ENCODE results near the gene TEX261.

DNA sequence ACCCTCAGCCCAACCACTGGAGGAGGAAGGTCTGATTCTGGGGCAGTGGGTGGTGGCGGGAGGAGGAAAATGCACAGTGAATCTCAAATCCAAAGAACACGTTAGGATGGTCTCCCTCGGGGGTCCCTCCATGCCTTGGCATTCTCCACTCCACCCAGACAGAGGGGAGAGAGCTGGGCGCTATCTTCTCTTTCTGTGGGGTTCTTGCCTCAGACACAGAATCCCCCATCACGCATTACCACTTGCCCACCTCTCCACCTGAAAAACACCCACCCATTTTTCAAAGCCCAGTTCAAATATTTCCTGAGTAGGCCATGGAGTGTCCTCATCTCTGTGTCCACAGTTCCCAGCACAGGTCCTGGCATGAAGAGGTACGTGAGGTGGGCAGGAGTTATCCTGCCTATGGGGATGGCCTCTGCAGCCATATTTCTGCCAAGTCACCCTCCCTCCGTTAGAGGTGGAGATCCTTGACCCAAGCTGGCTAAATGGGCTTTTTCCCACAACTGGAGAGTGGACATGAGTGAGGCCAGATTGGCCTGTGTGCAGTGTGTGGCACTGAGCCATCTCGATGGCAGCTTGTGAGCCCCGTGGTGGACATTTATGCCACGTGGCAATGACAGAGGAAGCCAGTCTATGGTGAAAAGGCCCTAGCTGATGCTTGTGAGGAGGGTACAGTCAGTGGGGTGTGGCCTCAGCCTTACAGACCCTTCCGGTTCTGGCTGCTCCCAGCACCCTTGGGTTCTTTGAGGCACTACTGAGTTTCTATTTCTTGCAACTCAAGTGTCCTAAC lies 9.5 kb upstream of the TEX261 start:
- TF ChIP-seq, protein P1, sequence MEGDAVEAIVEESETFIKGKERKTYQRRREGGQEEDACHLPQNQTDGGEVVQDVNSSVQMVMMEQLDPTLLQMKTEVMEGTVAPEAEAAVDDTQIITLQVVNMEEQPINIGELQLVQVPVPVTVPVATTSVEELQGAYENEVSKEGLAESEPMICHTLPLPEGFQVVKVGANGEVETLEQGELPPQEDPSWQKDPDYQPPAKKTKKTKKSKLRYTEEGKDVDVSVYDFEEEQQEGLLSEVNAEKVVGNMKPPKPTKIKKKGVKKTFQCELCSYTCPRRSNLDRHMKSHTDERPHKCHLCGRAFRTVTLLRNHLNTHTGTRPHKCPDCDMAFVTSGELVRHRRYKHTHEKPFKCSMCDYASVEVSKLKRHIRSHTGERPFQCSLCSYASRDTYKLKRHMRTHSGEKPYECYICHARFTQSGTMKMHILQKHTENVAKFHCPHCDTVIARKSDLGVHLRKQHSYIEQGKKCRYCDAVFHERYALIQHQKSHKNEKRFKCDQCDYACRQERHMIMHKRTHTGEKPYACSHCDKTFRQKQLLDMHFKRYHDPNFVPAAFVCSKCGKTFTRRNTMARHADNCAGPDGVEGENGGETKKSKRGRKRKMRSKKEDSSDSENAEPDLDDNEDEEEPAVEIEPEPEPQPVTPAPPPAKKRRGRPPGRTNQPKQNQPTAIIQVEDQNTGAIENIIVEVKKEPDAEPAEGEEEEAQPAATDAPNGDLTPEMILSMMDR (IDR thresholded peaks at IDR 0.05; ENCODE audit: borderline replicate concordance, extremely low read depth, low read length, poor library complexity, severe bottlenecking), result no peak
- TF ChIP-seq EZH2 (IDR thresholded peaks at IDR 0.05; ENCODE audit: borderline replicate concordance, low read depth, low read length, severe bottlenecking), result no peak
